Common myeloid progenitor, CD34-positive (primary cell): ENCODE results near the gene NOXA1.
A peak's percentile ranks its signal among the peaks of the same experiment; 100 is the strongest.

Experiments
- CTCF ChIA-PET: fragments of 350-600 bp; sonication (Branson Sonifier 250); formaldehyde crosslinking; loops from one replicate; lab custom pipeline; 2021; ENCODE audit warnings: antibody characterized with exemption; lab: Charles Lee
- POLR2A ChIA-PET: fragments of 350-600 bp; sonication (Branson Sonifier 250); formaldehyde crosslinking; loops from one replicate; lab custom pipeline; 2021; ENCODE audit warnings: antibody characterized with exemption; lab: Charles Lee
- DNase-seq, 3 donors: peaks; one replicate each; pipeline versions ENCODE4 v3.0.0 to v3.0.0-alpha.2; 2013
- H3K27ac ChIP-seq, 2 experiments: 1 replicate in 1 of 2; 2 replicates in 1 of 2; pipeline ENCODE4 v1.7.0; 2013; ENCODE audit warnings: inconsistent platforms in 2 of 2, low read length in 2 of 2, mild to moderate bottlenecking in 2 of 2, low read depth in 1 of 2, moderate library complexity in 1 of 2; ENCODE audit not compliant: severe bottlenecking in 2 of 2, insufficient read depth in 1 of 2, poor library complexity in 1 of 2
- H3K27me3 ChIP-seq, 5 experiments: replicated peaks in 2 of 5; 1 replicate in 3 of 5; 2 replicates in 2 of 5; pipeline versions ENCODE4 v1.6.1 to v1.7.0; 2013; ENCODE audit warnings: low read length in 4 of 5, mild to moderate bottlenecking in 2 of 5, moderate library complexity in 2 of 5, inconsistent platforms in 1 of 5; ENCODE audit not compliant: insufficient read depth in 5 of 5, control insufficient read depth in 4 of 5
- H3K36me3 ChIP-seq, 4 experiments: 1 replicate in 2 of 4; 2 replicates in 2 of 4; pipeline versions ENCODE4 v1.6.1 to v1.7.0; 2013; ENCODE audit warnings: low read length in 3 of 4, control low read depth in 1 of 4, mild to moderate bottlenecking in 1 of 4; ENCODE audit not compliant: control insufficient read depth in 4 of 4, insufficient read depth in 4 of 4
- H3K4me1 ChIP-seq, 4 experiments: 1 replicate in 3 of 4; 2 replicates in 1 of 4; pipeline versions ENCODE4 v1.6.1 to v1.7.1; 2013; ENCODE audit warnings: low read length in 3 of 4, mild to moderate bottlenecking in 3 of 4, control low read depth in 1 of 4, inconsistent platforms in 1 of 4, moderate library complexity in 1 of 4; ENCODE audit not compliant: control insufficient read depth in 4 of 4, insufficient read depth in 4 of 4; ENCODE audit errors: control extremely low read depth in 1 of 4
- H3K4me3 ChIP-seq, 7 experiments: 1 replicate in 4 of 7; 2 replicates in 3 of 7; pipeline versions ENCODE4 v1.5.1 to v1.7.0; 2013; ENCODE audit warnings: mild to moderate bottlenecking in 7 of 7, low read length in 6 of 7, moderate library complexity in 6 of 7, inconsistent platforms in 2 of 7, low read depth in 2 of 7, control low read depth in 1 of 7; ENCODE audit not compliant: insufficient read depth in 4 of 7, control insufficient read depth in 1 of 7; ENCODE audit errors: extremely low read depth in 1 of 7
- H3K9me3 ChIP-seq, 5 experiments: 1 replicate in 4 of 5; 2 replicates in 1 of 5; pipeline versions ENCODE4 v1.6.1 to v1.7.1; 2013; ENCODE audit warnings: low read length in 4 of 5, mild to moderate bottlenecking in 2 of 5, inconsistent platforms in 1 of 5, low read depth in 1 of 5, moderate library complexity in 1 of 5; ENCODE audit not compliant: control insufficient read depth in 4 of 5, insufficient read depth in 2 of 5; ENCODE audit errors: control extremely low read depth in 1 of 5
- WGBS: methylation state at CpG from one replicate; pipeline ENCODE4 v1.1.5; 2013; ENCODE audit not compliant: insufficient coverage; 5-methylcytosine and 5-hydroxymethylcytosine counted together

NOXA1 gene

GRCh38 chr9:137432687-137433348, 9.6 kb downstream of the NOXA1 start:
- peaks cover 0 to 33% (median 18%) of the 10 kb centered on the region in 4 experiments for H3K4me1 ChIP-seq
- H3K36me3 ChIP-seq: no peaks in the 10 kb centered on the region
- H3K27me3 ChIP-seq: no peaks in the 10 kb centered on the region
- no peak overlapping the region for H3K27ac ChIP-seq
- no peak overlapping the region for H3K4me3 ChIP-seq
- H3K9me3 ChIP-seq: no peaks in the 10 kb centered on the region
- CTCF ChIA-PET: interaction anchor here (1.3 to 2.6 kb wide), 3 partner anchors 9 to 13 kb away, joined by 5 to 14 read pairs (median 5); partner anchors contain the start of genes EXD3 and NOXA1
- POLR2A ChIA-PET: no interaction called here
- WGBS: 94% methylated on average over 14 of the region's 20 CpGs
- no peak for DNase-seq

GRCh38 chr9:137433349-137433915, 10.2 kb downstream of the NOXA1 start:
- CTCF ChIA-PET: interaction anchor here (1.6 to 2.6 kb wide), 2 partner anchors 10 to 12 kb away, joined by 5 to 14 read pairs; partner anchors contain the start of genes EXD3 and NOXA1
- Histone ChIP-seq H3K36me3 (no peaks in the 10 kb centered on the region), H3K27me3 (no peaks in the 10 kb centered on the region), H3K4me1 (peaks cover 0 to 33% (median 18%) of the 10 kb centered on the region in 4 experiments), H3K27ac (no peak overlapping the region), H3K4me3 (no peak overlapping the region), H3K9me3 (no peaks in the 10 kb centered on the region)
- 95% methylated on average over 17 of the region's 19 CpGs for WGBS
- no peak for DNase-seq
- POLR2A ChIA-PET: no interaction called here

- H3K27ac ChIP-seq: no peak overlapping the region
- peaks cover 0 to 33% (median 18%) of the 10 kb centered on the region in 4 experiments for H3K4me1 ChIP-seq
- H3K27me3 ChIP-seq: no peaks in the 10 kb centered on the region
- ChIA-PET POLR2A (no interaction called here), CTCF (interaction anchor here (1.5 to 2.6 kb wide), 4 partner anchors 10 to 14 kb away, joined by 3 to 14 read pairs (median 7); partner anchors contain the start of genes EXD3 and NOXA1)
- no peak for DNase-seq
- no peak overlapping the region for H3K4me3 ChIP-seq
- H3K9me3 ChIP-seq: no peaks in the 10 kb centered on the region
- 93% methylated on average over 18 of the region's 26 CpGs for WGBS
- no peaks in the 10 kb centered on the region for H3K36me3 ChIP-seq
Measured at GRCh38 chr9:137433916-137434431, 10.8 kb downstream of the NOXA1 start.

GRCh38 chr9:137434498-137435380, 11.5 kb downstream of the NOXA1 start:
- Histone ChIP-seq H3K36me3 (no peaks in the 10 kb centered on the region), H3K9me3 (no peaks in the 10 kb centered on the region), H3K27me3 (no peaks in the 10 kb centered on the region), H3K4me1 (peaks cover 0 to 33% (median 18%) of the 10 kb centered on the region in 4 experiments), H3K27ac (no peak overlapping the region), H3K4me3 (peak overlapping the region in 2 of 7 experiments; percentile 19 to 25)
- 58% methylated on average over 41 of the region's 43 CpGs for WGBS
- CTCF ChIA-PET: interaction anchor here (1.3 to 1.9 kb wide), 4 partner anchors 9 to 13 kb away, joined by 3 to 9 read pairs (median 4); no protein-coding TSS in a partner anchor
- peak in 2 of 3 donors; percentile 51 to 73 for DNase-seq
- POLR2A ChIA-PET: no interaction called here

- no peak for DNase-seq
- Histone ChIP-seq H3K36me3 (no peaks in the 10 kb centered on the region), H3K27ac (no peak overlapping the region), H3K27me3 (no peaks in the 10 kb centered on the region), H3K4me3 (no peak overlapping the region), H3K4me1 (peaks cover 0 to 33% (median 18%) of the 10 kb centered on the region in 4 experiments), H3K9me3 (no peaks in the 10 kb centered on the region)
- ChIA-PET CTCF (interaction anchor here (1.3 to 1.9 kb wide), 3 partner anchors 8 to 12 kb away, joined by 3 to 9 read pairs (median 4); no protein-coding TSS in a partner anchor), POLR2A (interaction anchor here (2.1 kb wide), 1 partner anchor 13 kb away, joined by 4 read pairs; no protein-coding TSS in a partner anchor)
- WGBS: 81% methylated on average over 20 of the region's 20 CpGs
Measured at GRCh38 chr9:137435381-137435891, 12.2 kb downstream of the NOXA1 start.

GRCh38 chr9:137435980-137436760, 13.0 kb downstream of the NOXA1 start:
- Histone ChIP-seq H3K27me3 (no peaks in the 10 kb centered on the region), H3K9me3 (no peaks in the 10 kb centered on the region), H3K4me1 (peaks cover 0 to 35% (median 18%) of the 10 kb centered on the region in 4 experiments), H3K27ac (no peak overlapping the region), H3K4me3 (no peak overlapping the region), H3K36me3 (no peaks in the 10 kb centered on the region)
- WGBS: 90% methylated on average over 35 of the region's 42 CpGs
- peak in 2 of 3 donors; percentile 43 to 61 for DNase-seq
- ChIA-PET POLR2A (interaction anchor here (2.1 kb wide), 1 partner anchor 12 kb away, joined by 4 read pairs; no protein-coding TSS in a partner anchor), CTCF (interaction anchor here (1.3 to 1.9 kb wide), 2 partner anchors 7 to 13 kb away, joined by 5 to 9 read pairs; partner anchors contain the start of gene NOXA1)
